ENCODE results near the gene SEMA7A. TPM values are rescaled to one million over a fixed set of nuclear protein-coding genes. Genes with fewer than 3 reads are reported as not detected.

SEMA7A gene
- total and polyA plus RNA-seq, 2 experiments from 2014 or later = 2.4 to 9.5 TPM

- Histone ChIP-seq H3K4me3 (no peak overlapping the region), H3K9me2 (replicated peaks; ENCODE audit: insufficient read depth) (no peaks in the 10 kb centered on the region), H3K27ac (no peak overlapping the region), H3K9me3 (ENCODE audit: low read depth) (no peaks in the 10 kb centered on the region), H3K79me2 (no peaks in the 10 kb centered on the region), H4K20me1 (ENCODE audit: insufficient read depth, poor library complexity, severe bottlenecking) (no peaks in the 10 kb centered on the region), H2AFZ (no peak overlapping the region), H3K4me1 (ENCODE audit: insufficient read depth) (peaks cover 14% of the 10 kb centered on the region), H3K4me2 (no peak overlapping the region), H3K27me3 (no peaks in the 10 kb centered on the region), H3K36me3 (replicated peaks; ENCODE audit: insufficient read depth, low read depth) (no peaks in the 10 kb centered on the region)
- TF ChIP-seq EZH2phosphoT487 (IDR thresholded peaks at IDR 0.05; ENCODE audit: low read depth, severe bottlenecking, unreplicated experiment) (no peak), EZH2 (IDR thresholded peaks at IDR 0.05; ENCODE audit: borderline replicate concordance) (no peak), CTCF (IDR thresholded peaks at IDR 0.05; ENCODE audit: poor library complexity) (no peak)
- no peak for DNase-seq (ENCODE audit: low spot score)
- WGBS (ENCODE audit: low lambda C conversion rate, missing lambda C conversion rate) = 92% methylated on average over 4 of the region's 4 CpGs
Measured at GRCh38 chr15:74419432-74419831, 14.3 kb downstream of the SEMA7A start.

GRCh38 chr15:74418575-74419338 is 15.0 kb downstream of the SEMA7A start:
- DNase-seq (ENCODE audit: low spot score) = peak; percentile 44
- TF ChIP-seq EZH2phosphoT487 (IDR thresholded peaks at IDR 0.05; ENCODE audit: low read depth, severe bottlenecking, unreplicated experiment) (no peak), CTCF (IDR thresholded peaks at IDR 0.05; ENCODE audit: poor library complexity) (no peak), EZH2 (IDR thresholded peaks at IDR 0.05; ENCODE audit: borderline replicate concordance) (no peak)
- no peak overlapping the region for H3K4me3 ChIP-seq
- no peaks in the 10 kb centered on the region for H3K9me3 ChIP-seq (ENCODE audit: low read depth)
- no peaks in the 10 kb centered on the region for H3K36me3 ChIP-seq (replicated peaks; ENCODE audit: insufficient read depth, low read depth)
- H3K79me2 ChIP-seq = no peaks in the 10 kb centered on the region
- H2AFZ ChIP-seq = no peak overlapping the region
- no peak overlapping the region for H3K27ac ChIP-seq
- no peaks in the 10 kb centered on the region for H3K27me3 ChIP-seq
- peak overlapping the region; percentile 33 for H3K4me2 ChIP-seq
- H4K20me1 ChIP-seq (ENCODE audit: insufficient read depth, poor library complexity, severe bottlenecking) = no peaks in the 10 kb centered on the region
- H3K9me2 ChIP-seq (replicated peaks; ENCODE audit: insufficient read depth) = no peaks in the 10 kb centered on the region
- WGBS (ENCODE audit: low lambda C conversion rate, missing lambda C conversion rate) = 69% methylated on average over 13 of the region's 16 CpGs
- H3K4me1 ChIP-seq (ENCODE audit: insufficient read depth) = peaks cover 14% of the 10 kb centered on the region

GRCh38 chr15:74417670-74418069 is 16.1 kb downstream of the SEMA7A start:
- H3K27me3 ChIP-seq = no peaks in the 10 kb centered on the region
- no peak overlapping the region for H2AFZ ChIP-seq
- no peaks in the 10 kb centered on the region for H3K79me2 ChIP-seq
- H3K36me3 ChIP-seq (replicated peaks; ENCODE audit: insufficient read depth, low read depth) = no peaks in the 10 kb centered on the region
- H3K27ac ChIP-seq = no peak overlapping the region
- TF ChIP-seq CTCF (IDR thresholded peaks at IDR 0.05; ENCODE audit: poor library complexity) (no peak), EZH2 (IDR thresholded peaks at IDR 0.05; ENCODE audit: borderline replicate concordance) (no peak), EZH2phosphoT487 (IDR thresholded peaks at IDR 0.05; ENCODE audit: low read depth, severe bottlenecking, unreplicated experiment) (no peak)
- WGBS (ENCODE audit: low lambda C conversion rate, missing lambda C conversion rate) = 92% methylated on average over 9 of the region's 9 CpGs
- no peaks in the 10 kb centered on the region for H3K9me3 ChIP-seq (ENCODE audit: low read depth)
- DNase-seq (ENCODE audit: low spot score) = no peak
- H3K9me2 ChIP-seq (replicated peaks; ENCODE audit: insufficient read depth) = no peaks in the 10 kb centered on the region
- no peaks in the 10 kb centered on the region for H4K20me1 ChIP-seq (ENCODE audit: insufficient read depth, poor library complexity, severe bottlenecking)
- H3K4me1 ChIP-seq (ENCODE audit: insufficient read depth) = peaks cover 7% of the 10 kb centered on the region
- H3K4me2 ChIP-seq = no peak overlapping the region
- no peak overlapping the region for H3K4me3 ChIP-seq

All from hepatocyte (in vitro differentiated cells).